NB4 (cell line): ENCODE measurements around the gene E2F3.
A peak's percentile ranks its signal among the peaks of the same experiment; 100 is the strongest.

ENCODE experiments used
- DNase-seq: peaks from one replicate; pipeline ENCODE4 v3.0.0; 2010; ENCODE audit warnings: low read depth
- H3K4me3 ChIP-seq: one replicate; pipeline ENCODE4 v1.5.1; 2011; ENCODE audit warnings: mild to moderate bottlenecking, low read depth, low read length, moderate library complexity
- CTCF ChIP-seq: IDR thresholded peaks from one replicate; pipeline ENCODE4 v1.5.1; 2012; ENCODE audit warnings: low read depth, low read length
- MAX ChIP-seq: IDR thresholded peaks from 2 replicates; pipeline ENCODE4 v1.6.1; 2011; ENCODE audit warnings: low read depth, low read length
- MYC ChIP-seq: IDR thresholded peaks from 2 replicates; pipeline ENCODE4 v1.6.1; 2011; ENCODE audit warnings: low read depth, low read length
- POLR2A ChIP-seq: IDR thresholded peaks from 2 replicates; pipeline ENCODE4 v1.6.1; 2011; ENCODE audit warnings: mild to moderate bottlenecking; ENCODE audit not compliant: insufficient read length; ENCODE audit errors: extremely low read depth

Gene E2F3

GRCh38 chr6:20389066-20389465 is 12.6 kb upstream of the E2F3 start:
- DNase-seq = no peak
- no peak for TF ChIP-seq CTCF
- TF ChIP-seq MAX = no peak
- no peak for TF ChIP-seq MYC
- no peak for TF ChIP-seq POLR2A
- H3K4me3 ChIP-seq = no peak overlapping the region

GRCh38 chr6:20393297-20393696 is 8.4 kb upstream of the E2F3 start:
- no peak for TF ChIP-seq POLR2A
- no peak for TF ChIP-seq MYC
- no peak for TF ChIP-seq CTCF
- TF ChIP-seq MAX = no peak
- no peak for DNase-seq
- no peak overlapping the region for H3K4me3 ChIP-seq

- TF ChIP-seq MAX (no peak), POLR2A (no peak), MYC (no peak), CTCF (no peak)
- no peak for DNase-seq
Measured at GRCh38 chr6:20399518-20399917, 2.2 kb upstream of the E2F3 start.

GRCh38 chr6:20400456-20401204 is 1.0 kb upstream of the E2F3 start:
- peak overlapping the region; percentile 92 for H3K4me3 ChIP-seq
- DNase-seq = peak; percentile 75
- peak; percentile 15; the same call in 1 of the 2 replicates for TF ChIP-seq MAX
- no peak for TF ChIP-seq POLR2A
- TF ChIP-seq CTCF = peak; percentile 54
- TF ChIP-seq MYC = no peak

More at GRCh38 chr6:20399518-20399917, 2.2 kb upstream of the E2F3 start:
- H3K4me3 ChIP-seq = no peak overlapping the region

- no peak for TF ChIP-seq MAX
- no peak for TF ChIP-seq MYC
- no peak for TF ChIP-seq POLR2A
- TF ChIP-seq CTCF = no peak
- DNase-seq = no peak
- H3K4me3 ChIP-seq = peak overlapping the region; percentile 88
Measured at GRCh38 chr6:20402092-20402341, 338 bp downstream of the E2F3 start.
